ENCODE measurements around the gene CTH.

The CTH gene

GRCh38 chr1:70431874-70432273 lies 20.8 kb downstream of the CTH start:
- peaks cover 58% of the 10 kb centered on the region for H3K36me3 Mint-ChIP-seq (ENCODE audit: low read depth)
- H3K27me3 Mint-ChIP-seq (ENCODE audit: low read depth, poor library complexity): no peaks in the 10 kb centered on the region
- no peak for DNase-seq
- no peak overlapping the region for H3K4me3 Mint-ChIP-seq
- no peaks in the 10 kb centered on the region for H3K4me1 Mint-ChIP-seq
- no peak for TF ChIP-seq CTCF (IDR thresholded peaks at IDR 0.05)
- no peak overlapping the region for H3K27ac Mint-ChIP-seq
- no peaks in the 10 kb centered on the region for H3K9me3 Mint-ChIP-seq

- Mint-ChIP-seq H3K27ac (no peak overlapping the region), H3K4me1 (no peaks in the 10 kb centered on the region), H3K9me3 (no peaks in the 10 kb centered on the region), H3K4me3 (no peak overlapping the region), H3K36me3 (ENCODE audit: low read depth) (peaks cover 46% of the 10 kb centered on the region), H3K27me3 (ENCODE audit: low read depth, poor library complexity) (no peaks in the 10 kb centered on the region)
- DNase-seq: no peak
- TF ChIP-seq CTCF (IDR thresholded peaks at IDR 0.05): no peak
Observed at GRCh38 chr1:70434253-70434859, 23.3 kb downstream of the CTH start.

GRCh38 chr1:70436622-70437251 lies 25.7 kb downstream of the CTH start:
- no peaks in the 10 kb centered on the region for H3K27me3 Mint-ChIP-seq (ENCODE audit: low read depth, poor library complexity)
- no peak overlapping the region for H3K4me3 Mint-ChIP-seq
- TF ChIP-seq CTCF (IDR thresholded peaks at IDR 0.05): no peak
- peaks cover 45% of the 10 kb centered on the region for H3K36me3 Mint-ChIP-seq (ENCODE audit: low read depth)
- no peaks in the 10 kb centered on the region for H3K9me3 Mint-ChIP-seq
- no peaks in the 10 kb centered on the region for H3K4me1 Mint-ChIP-seq
- no peak for DNase-seq
- H3K27ac Mint-ChIP-seq: peak overlapping the region; percentile 93

GRCh38 chr1:70438529-70438928 lies 27.5 kb downstream of the CTH start:
- no peaks in the 10 kb centered on the region for H3K9me3 Mint-ChIP-seq
- H3K27me3 Mint-ChIP-seq (ENCODE audit: low read depth, poor library complexity): no peaks in the 10 kb centered on the region
- no peaks in the 10 kb centered on the region for H3K4me1 Mint-ChIP-seq
- H3K4me3 Mint-ChIP-seq: no peak overlapping the region
- no peak for DNase-seq
- TF ChIP-seq CTCF (IDR thresholded peaks at IDR 0.05): no peak
- peaks cover 29% of the 10 kb centered on the region for H3K36me3 Mint-ChIP-seq (ENCODE audit: low read depth)
- H3K27ac Mint-ChIP-seq: no peak overlapping the region

GRCh38 chr1:70440642-70441391 lies 29.7 kb downstream of the CTH start:
- H3K9me3 Mint-ChIP-seq: no peaks in the 10 kb centered on the region
- H3K27ac Mint-ChIP-seq: no peak overlapping the region
- DNase-seq: no peak
- H3K4me3 Mint-ChIP-seq: no peak overlapping the region
- H3K36me3 Mint-ChIP-seq (ENCODE audit: low read depth): peaks cover 17% of the 10 kb centered on the region
- TF ChIP-seq CTCF (IDR thresholded peaks at IDR 0.05): no peak
- no peaks in the 10 kb centered on the region for H3K27me3 Mint-ChIP-seq (ENCODE audit: low read depth, poor library complexity)
- H3K4me1 Mint-ChIP-seq: no peaks in the 10 kb centered on the region

Data from nephron progenitor cell (in vitro differentiated cells).